NCI-H1417 treated with DMSO at 0.1 percent for 48 hours (cell line): Measurements from ENCODE around the gene SOX6.
A peak's percentile ranks its signal among the peaks of the same experiment; 100 is the strongest.
"Not testable (repeated sequence)": the region's sequence is repeated elsewhere in the genome, so short reads cannot be mapped to it uniquely, and the experiment has no call there.

Experiments used
- DNase-seq: peaks from one replicate; lab custom pipeline; 2025; lab: John Stamatoyannopoulos, UW

SOX6 gene

DNA sequence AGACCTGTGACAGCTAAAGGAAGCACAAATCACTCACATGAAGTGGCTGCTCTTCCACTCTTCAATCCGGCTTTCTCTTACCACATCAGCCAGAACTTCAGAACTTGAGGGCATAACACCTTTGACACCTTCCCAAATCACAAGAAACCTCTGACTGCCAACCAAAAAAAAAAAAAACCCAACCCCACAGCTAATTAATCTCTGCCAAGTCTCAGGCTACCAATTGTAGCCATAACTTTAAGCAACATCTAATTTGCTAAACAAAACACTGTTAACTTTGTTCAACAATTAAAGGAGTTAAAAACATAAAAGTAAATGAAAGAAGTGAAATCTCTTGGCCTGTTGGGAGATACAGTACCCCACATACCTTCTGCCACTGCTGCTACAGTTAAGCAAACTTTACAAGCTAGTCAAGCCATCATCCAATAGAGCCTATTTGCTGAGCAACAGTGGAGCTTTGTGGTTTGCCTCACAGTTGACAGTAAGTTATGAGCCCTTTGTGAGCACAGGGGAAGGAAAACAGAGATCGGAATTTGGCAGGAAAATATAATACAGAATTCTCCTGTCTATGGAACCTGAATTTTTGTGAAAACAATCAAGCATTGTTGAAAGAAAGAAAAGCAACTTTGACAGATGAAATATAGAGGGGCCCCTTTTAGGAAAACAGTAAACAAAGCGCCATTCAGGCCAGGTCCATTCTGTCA is at the start of gene SOX6:
TSS of gene SOX6 (minus strand) at position 490 of the 704 bp plus-strand sequence. CDS start 15,298 bp downstream, outside the sequence.
- DNase-seq: no peak

DNA sequence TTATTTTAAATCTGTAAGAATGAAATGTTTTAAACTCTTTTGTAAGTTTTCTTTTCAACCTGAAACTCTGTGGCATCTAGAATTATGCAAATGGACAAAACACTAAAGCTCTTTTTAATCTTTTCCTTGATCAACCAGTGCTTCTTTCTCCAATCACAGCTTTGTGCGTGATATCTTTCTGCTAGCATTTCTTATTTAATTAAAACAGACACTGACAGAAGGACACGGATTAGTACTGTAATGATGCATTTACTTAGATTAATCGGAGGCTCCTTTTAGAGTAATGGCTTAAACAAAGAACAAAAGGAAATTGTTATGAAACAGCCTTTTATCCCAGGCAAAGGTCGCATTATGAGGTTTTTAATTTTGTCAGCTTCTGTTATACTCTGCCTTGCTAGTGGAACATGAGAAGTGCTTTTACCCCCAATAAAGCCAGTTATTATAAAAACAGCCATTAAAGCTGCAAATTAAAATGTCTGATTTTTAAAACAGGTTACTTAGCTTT is 48.5 kb upstream of the SOX6 start:
- peak; percentile 22 for DNase-seq

DNA sequence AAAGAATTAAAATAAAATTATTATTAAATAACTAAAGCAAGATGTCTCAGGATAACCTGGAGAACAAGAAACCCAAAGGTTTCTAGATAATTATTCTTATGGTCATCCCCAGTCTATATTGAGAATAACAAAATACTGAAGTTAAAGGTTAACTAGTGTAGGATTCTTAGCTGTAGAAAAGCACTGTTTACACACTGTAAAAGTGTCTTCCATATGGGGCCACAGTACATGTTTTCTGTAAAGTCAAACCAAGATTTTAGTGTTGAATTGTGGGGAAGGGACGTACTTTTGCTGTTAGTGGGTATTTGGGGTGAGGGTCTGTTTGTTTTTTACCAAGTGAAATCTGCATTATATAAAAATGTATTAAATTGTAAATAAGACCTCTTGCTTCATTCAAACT is 47.5 kb upstream of the SOX6 start:
- no peak for DNase-seq

DNA sequence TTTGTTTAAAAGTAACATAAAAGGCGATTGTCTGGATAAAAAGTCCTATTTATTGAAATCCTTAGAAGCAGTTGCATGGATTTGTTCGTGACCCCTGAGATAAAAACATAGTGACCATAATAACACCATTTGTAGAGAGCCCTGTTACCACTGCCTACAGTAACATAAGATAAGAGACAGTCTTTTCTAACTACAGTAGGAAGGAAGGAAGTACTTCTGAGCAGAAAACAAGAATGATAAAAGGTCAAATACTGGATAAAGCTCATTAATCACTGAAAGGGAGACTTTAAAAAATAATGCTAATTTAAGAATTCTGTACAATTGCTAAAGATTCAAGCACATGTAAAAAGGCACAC is 47.1 kb upstream of the SOX6 start:
- DNase-seq: no peak

DNA sequence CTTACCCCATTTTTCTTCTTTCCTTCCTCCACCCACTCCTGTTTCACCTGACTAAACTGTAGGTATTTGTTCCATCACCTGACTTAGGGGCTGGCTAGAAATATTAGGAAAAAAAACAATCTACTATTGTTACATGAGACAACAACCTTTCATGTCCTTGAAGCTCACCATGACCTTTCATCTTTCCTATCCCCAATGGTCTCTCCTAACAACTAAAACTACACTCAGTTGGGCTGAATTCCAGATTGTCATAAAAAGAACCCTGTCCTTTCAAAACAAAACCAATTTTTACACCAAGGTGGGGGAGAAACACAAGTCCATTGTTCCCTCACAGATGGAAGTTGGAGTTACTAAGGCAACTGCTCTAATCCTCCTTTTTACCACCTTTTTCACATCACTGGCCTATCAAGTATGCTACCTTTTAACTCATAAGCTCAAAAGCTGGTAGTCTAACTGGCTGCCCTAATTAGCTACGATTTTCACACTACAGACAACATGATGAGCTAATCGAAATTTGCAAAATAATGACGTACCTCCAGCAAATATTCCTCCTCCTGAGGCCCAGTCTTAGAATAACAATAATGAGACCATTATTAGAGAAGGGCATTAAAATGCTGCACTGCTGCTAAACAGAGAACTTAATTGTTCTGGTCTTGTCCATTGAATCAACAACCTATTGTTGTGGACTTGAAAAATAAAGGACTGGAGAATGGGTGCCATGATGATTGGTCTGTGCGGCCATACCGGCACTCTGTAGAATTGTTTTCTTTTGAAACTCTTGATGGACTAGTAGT is 46.5 kb upstream of the SOX6 start:
- DNase-seq: no peak

DNA sequence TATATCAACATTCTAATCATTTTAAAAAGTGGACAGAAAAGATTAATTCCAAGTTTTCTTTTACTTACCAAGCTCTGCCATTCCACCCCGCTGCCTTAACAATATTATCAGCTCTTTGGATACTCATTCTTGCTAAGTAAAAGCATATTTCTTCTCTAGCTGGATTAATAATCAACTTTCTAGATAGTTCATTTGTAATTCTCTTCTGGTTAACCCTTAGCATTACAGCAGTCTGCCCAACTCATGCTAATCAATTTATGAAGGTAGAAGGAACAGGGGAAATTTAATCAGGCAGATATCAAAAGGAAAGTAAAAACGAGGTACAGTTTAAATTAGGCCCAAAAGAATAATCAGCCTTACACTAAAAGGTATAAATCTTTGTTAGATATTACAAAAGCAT is 41.0 kb upstream of the SOX6 start:
- DNase-seq: no peak

DNA sequence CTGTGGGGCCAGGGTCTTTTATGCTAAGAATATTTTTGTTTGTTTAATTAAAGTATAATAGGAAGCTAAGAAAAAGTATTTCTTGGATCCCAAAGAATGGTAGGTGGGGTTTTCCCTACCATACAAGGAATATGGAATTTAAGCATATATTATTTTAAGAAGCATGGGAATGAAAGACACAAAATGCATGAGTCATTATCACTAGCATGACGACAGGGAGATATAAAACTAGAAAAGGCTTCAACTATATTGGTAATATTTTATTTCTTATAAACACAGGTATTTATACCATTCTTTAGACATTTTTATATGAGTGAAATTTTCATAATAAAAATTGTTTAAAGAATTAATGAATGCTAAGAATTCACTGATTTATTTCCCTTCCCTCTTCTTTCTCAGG is 39.3 kb upstream of the SOX6 start:
- no peak for DNase-seq

DNA sequence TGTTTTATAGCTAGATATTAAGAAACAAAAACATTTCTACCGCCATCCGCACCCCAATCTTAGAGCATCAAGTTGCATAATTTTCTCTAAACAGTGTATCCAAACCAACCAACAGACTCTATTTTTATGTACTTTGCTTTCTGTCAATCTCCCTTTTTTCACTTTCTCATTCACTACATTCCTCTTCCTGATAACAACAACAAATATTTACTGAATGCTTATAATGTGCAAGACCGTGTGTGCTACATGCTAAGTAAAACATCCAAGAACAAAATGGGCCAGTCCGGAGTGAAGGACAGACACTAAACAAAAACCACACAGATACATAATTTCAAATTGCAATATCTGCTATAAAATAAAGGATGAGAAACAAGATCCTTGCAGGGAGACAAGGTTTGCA is 38.6 kb upstream of the SOX6 start:
- no peak for DNase-seq

DNA sequence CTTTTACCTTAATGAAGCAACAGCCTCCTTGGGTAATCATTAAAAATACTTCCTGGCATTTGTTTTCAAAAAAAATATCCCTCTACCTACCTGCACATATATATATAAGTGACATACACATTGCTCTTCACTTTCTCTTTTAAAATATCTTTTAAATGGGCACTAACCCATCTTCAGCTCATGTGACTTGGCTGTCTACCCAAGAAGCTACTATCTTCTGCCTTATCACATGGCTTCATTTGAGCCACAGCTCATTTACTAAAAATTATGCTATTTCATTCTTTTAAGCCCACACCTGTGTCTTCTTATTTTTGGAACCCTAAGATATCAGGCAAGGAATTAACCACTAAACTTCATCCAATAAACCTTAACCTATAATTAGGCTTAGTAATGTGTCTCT is 37.0 kb upstream of the SOX6 start:
- DNase-seq: no peak

DNA sequence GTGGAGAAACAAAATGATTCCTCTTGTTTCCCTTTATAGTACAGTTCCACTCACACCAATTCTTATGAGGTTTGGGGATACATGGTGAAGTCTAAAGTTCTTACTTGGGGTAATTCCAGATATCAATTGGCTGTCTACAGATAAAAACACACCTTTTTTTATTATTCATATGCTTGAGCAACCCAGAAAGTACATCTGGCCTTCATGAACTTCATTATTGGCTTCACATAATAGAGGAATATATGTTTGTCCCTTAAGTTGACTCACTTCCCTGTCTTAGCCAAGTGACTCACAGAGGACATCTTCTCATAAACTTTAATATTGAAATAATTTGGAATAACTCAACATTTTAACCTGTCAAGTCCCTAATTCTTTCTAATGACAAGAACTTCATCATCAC is 36.3 kb upstream of the SOX6 start:
- DNase-seq: no peak

DNA sequence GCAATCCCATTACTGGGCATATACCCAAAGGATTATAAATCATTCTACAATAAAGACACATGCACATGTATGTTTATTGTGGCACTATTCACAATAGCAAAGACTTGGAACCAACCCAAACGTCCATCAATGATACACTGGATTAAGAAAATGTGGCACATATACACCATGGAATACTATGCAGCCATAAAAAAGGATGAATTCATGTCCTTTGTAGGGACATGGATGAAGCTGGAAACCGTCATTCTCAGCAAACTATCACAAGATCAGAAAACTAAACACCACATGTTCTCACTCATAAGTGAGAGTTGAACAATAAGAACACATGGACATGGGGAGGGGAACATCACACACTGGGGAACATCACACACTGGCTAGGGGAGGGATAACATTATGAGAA is 34.5 kb upstream of the SOX6 start:
- DNase-seq: not testable (repeated sequence)

DNA sequence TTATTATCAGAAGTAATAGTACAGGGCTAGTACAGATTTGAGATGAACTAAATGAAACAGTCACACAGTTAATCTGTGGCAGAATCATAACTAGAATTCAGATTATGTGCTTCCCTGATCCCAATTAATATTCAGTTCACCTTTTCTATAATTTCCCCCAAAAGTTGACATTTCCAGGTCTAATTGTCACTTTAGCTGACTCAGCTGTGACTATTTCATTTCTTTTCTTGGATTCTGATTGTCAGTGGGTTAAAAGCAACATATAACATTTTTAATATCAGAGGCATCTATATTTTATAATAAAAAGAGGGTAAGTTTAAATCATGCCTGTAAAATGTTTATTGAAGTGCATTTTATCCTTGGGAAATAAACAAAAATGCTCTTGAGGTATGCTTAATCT is 28.8 kb upstream of the SOX6 start:
- no peak for DNase-seq

DNA sequence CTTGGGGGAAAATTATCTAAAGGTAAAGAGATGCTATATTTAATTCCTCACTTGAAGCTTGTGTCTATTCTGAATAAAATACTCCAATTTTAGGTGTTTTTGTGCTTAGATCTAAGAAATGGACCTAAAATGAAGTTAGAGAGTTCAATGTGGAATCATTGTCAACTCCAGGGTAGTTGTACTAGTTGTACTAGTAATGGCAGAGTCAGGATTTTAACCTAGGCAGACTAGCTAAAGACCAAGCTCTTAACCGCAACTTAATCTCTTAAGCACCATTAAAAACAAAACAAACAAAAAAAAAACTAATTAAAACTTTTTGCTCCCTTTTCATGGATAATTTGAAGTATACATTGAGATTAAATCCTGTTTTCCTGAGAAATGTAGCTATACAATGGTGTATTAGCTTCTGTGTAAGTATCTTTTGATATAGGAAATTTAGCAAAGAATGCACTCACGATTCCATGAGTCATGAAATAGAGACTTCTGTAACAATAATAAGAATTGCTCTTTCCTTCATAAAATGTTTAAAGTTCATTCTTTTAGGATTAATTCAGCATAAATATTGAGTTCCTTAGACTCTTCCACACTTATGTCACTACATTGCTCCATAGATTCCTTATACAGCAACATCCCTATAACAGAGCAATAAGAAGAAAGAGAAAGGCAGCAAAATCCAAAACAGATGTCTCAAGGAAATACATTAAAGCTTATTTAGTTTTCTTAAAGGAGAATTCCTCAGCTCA is 26.5 kb upstream of the SOX6 start:
- no peak for DNase-seq

DNA sequence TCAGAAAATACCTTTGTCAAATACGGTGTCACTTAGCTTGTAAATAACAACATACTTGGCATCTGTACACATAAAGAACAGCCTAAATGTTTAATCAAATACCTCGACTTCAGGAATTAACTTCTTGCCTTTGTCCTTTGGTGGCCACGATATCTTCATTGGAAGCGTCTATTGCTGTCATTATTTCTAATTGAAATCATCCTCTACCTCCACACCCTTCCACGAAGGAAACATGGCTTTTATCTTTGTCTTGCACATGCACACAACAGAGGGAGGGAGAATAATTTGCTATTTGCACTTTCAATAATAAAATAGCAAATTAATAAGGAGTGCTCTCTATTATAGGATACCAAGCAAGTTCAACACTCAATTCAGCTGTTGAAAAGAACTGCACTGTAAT is 25.8 kb upstream of the SOX6 start:
- DNase-seq: no peak

DNA sequence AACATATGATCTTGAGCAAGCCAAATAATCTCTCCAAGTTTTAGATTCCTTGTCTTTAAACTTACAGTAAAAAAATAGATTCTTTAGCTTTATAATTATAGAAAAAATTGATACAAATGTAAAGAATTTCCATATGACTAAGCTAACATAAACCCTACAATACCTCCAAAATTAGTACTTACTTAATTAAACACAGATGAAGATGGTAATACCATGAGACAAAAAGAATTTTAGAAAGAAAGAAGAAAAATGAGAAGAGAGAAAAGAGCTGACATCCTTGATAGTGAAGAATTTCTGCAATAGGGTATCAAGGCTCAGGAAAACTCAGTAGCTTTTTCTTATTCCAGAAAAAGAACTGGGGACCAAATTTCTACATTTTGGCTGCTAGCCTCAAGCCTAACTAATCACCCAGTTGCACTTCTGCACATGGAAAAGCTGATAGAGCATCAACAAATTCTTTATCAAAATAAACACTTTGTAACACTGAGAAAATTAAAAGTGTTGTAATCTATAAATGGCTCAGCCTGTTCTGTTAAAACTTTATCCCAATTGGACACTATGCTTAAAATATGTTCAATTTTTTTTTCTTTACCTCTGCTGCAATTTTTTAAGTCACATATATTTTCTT is 24.7 kb upstream of the SOX6 start:
- no peak for DNase-seq

DNA sequence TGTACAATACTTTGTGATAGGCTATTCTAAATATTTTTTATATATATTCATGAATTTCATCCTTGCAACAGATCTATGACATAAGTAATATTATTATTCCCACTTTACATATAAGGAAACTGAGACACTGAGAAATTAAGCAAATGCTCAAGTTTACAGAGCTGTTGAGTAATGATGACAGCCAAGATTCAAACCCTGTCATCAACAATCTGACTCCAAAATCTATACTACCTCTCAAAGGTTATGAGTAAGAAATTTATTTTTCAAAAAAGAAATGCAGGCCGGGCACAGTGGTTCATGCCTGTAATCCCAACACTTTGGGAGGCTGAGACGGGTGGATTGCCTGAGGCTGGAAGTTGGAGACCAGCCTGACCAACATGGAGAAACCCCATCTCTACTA is 22.6 kb upstream of the SOX6 start:
- no peak for DNase-seq

DNA sequence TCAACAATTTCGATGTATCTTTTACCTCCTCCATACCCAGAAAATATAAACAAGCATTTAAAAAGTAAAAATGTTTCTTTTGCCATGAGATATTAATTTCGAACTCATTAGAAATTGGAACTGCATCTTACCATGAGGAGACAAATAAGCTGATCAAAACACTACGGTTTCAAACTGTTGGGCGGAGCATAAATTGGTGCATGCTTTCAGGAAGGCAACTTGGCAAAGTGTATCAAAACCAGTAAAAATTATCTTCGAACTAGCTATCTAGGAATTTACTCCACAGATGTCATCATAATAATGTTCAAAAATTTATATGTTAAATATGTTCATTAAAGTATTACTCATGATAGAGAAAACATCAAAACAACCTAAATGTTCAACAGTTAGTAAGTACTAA is 21.4 kb upstream of the SOX6 start:
- no peak for DNase-seq

DNA sequence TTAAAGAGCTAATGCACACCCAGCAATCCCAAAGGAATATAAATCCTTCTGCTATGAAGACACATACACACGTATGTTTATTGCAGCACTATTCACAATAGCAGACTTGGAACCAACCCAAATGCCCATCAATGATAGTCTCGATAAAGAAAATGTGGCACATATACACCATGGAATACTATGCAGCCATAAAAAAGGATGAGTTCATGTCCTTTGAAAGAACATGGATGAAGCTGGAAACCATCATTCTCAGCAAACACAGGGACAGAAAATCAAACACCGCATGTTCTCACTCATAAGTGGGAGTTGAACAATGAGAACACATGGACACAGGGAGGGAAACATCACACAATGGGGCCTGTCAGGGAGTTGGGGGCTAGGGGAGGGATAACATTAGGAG is 19.3 kb upstream of the SOX6 start:
- not testable (repeated sequence) for DNase-seq

DNA sequence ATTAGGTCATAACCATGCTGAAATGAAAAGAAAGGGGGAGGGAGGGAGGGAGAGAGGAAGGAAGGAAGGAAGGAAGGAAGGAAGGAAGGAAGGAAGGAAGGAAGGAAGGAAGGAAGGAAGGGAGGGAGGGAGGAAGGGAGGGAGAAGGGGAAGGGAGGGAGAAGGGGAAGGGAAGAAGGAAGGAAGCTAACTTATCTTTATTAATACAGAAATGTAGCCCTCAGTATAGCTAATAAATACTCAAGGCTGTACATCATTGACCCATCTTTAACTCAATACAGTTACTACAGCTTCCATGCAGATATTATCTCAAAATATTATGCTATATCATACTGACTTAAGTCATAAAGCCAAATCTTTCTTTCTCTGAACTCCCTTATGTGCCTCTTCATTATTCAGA is 17.4 kb upstream of the SOX6 start:
- DNase-seq: no peak

DNA sequence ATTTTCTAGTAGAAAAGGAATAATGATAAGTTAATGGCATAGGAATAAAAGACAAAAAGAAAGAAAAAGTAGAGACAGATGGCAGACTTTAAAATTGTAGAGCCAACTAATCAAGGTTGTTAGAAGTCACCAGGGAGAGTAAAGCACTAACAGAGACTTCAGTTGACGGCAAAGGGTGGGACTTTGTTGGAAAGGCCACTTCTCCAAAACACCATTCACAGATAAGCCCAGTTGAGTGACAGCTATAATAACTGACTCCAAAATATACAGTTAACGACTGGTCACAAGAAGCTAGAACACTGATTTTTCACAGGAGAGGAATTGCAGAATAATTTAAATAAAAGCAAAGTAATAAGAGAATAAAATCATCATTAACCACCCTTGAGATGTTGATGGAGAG is 16.0 kb upstream of the SOX6 start:
- no peak for DNase-seq

DNA sequence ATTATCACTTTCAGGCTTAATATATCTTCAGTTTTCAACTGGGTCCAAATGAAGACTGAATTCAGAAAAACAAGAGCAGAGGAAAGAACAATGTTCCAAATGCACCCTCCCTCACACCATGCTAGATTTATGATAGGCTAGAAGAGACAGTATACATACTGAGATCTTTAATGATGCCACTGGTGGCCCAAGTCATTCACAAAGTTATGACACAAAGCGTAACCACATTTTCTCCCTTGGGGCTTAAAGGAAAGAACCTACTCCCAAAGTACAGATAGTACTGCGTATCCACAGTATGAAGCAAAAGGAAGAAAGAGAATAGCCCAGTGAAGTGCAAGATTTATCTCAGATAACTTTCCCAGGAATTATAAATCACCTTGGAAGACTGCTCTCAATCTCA is 10.9 kb upstream of the SOX6 start:
- DNase-seq: no peak

DNA sequence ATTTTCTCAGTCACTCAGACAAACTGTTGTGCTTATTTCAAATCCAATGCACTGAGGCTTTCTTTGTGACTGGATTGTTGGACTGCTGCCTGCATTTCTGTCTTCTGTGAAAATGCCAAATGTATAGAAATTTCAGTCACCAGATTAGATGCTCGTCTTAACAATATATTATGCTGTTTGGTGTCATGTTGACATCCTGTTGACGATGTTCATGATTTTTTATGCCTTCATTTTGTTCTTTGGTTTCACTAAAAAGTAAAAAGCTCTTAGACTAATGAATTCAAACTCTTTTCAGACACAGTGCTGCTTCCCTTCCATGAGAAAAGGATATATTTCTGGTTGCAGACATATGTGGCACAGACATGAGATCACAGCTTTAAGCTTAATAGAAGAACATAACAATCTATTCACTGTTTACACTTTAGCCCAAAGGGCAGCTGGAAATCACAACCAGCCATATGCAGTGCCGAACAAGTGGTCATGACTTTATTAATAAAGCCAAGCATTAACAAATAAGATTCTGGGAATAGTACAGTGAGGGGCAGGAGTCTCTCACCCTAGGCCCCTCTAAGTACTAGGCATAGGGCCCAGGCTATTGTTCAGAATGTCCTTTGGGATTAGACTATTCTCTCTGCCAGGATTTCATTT is 9.4 kb upstream of the SOX6 start:
- DNase-seq: no peak
